AG04450 (cell line): ENCODE data around the gene NCLN. TPM values are rescaled to one million over a fixed set of nuclear protein-coding genes. Genes with fewer than 3 reads are reported as not detected.

Experiments
- CTCF ChIA-PET: fragments of 300-600, 350-600 bp; formaldehyde crosslinking; extraction: SDS; loops from one replicate; lab custom pipeline; 2022; ENCODE audit warnings: antibody characterized with exemption, inconsistent platforms; lab: Charles Lee
- POLR2A ChIA-PET: fragments of 350-600 bp; formaldehyde crosslinking; extraction: SDS; loops from one replicate; lab custom pipeline; 2021; ENCODE audit warnings: antibody characterized with exemption, inconsistent platforms; lab: Yijun Ruan, JAX
- DNase-seq: peaks from one replicate; pipeline ENCODE4 v3.0.0-alpha.2; 2011; ENCODE audit warnings: low read depth, low spot score
- H3K27ac ChIP-seq: one replicate; pipeline ENCODE4 v1.5.1; 2012; ENCODE audit warnings: low read depth, low read length, control low read depth
- H3K27me3 ChIP-seq: one replicate; pipeline ENCODE4 v1.6.0; 2012; ENCODE audit warnings: low read length; ENCODE audit not compliant: control insufficient read depth, insufficient read depth
- H3K4me3 ChIP-seq: 2 replicates; pipeline ENCODE4 v1.5.1; 2011; ENCODE audit warnings: mild to moderate bottlenecking, low read depth, low read length, control low read depth
- H3K9me3 ChIP-seq: 2 replicates; pipeline ENCODE4 v1.5.1; 2012; ENCODE audit warnings: low read length; ENCODE audit not compliant: control insufficient read depth, insufficient read depth
- CTCF ChIP-seq: IDR thresholded peaks from 2 replicates; pipeline ENCODE4 v1.5.1; 2011; ENCODE audit warnings: low read depth, low read length, control low read depth, inconsistent platforms
- polyA plus RNA-seq: library from polyadenylated mRNA; depleted of rRNA; stranded (reverse); fragments of >200 nt; gene quantifications from 2 replicates; pipeline ENCODE4 v1.2.3, GENCODE V29; 2011

NCLN gene
- polyA plus RNA-seq, 1 experiment, result 27.1 TPM

DNA sequence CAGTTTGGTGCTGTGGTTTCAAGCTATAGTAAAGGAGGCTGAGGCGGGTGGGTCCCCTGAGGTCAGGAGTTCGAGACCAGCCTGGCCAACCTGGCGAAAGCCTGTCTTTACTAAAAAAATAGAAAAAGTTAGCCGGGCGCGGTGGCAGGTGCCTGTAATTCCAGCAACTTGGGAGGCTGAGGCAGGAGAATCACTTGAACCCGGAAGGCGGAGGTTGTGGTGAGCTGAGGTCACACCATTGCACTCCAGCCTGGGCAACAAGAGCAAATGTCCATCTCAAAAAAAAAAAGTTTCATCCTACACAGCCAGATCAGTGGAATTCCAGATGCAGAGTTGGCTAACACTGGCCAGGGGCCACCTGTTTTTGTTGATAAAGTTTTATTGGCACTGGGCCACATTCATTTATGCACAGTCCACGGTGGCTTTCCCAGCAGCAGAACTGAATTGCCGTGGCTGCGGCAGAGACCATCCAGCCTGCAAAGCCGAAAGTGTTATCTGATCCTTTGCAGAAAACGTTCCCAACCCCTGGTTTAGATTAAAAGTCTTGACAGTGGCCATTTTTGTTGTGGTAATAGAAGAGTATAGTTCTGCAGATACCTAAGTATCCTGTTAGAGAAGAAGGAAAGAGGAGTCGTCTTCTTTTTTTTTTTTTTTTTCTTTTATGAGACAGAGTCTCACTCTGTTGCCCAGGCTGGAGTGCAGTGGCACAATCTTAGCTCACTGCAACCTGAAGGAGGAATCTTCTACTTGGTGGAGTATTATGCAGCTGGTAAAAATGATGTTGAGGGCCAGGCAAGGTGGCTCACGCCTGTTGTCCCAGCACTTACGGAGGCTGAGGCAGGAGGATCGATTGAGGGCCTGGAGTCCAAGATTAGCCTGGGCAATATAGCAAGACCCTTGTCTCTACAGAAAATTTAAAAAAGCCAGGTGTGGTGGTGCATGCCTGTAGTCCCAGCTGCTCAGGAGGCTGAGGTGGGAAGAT is 8.7 kb downstream of the NCLN start:
- no peaks in the 10 kb centered on the region; the same call in 1 of the 2 replicates for H3K9me3 ChIP-seq
- H3K27me3 ChIP-seq, result no peaks in the 10 kb centered on the region
- TF ChIP-seq CTCF, result no peak
- POLR2A ChIA-PET, result no interaction called here
- H3K27ac ChIP-seq, result no peak overlapping the region
- no peak for DNase-seq
- CTCF ChIA-PET, result no interaction called here
- H3K4me3 ChIP-seq, result no peak overlapping the region

GRCh38 chr19:3196064-3196932 is 10.6 kb downstream of the NCLN start:
- H3K9me3 ChIP-seq, result no peaks in the 10 kb centered on the region; the same call in 1 of the 2 replicates
- H3K27me3 ChIP-seq, result no peaks in the 10 kb centered on the region
- H3K4me3 ChIP-seq, result no peak overlapping the region
- ChIA-PET CTCF (no interaction called here), POLR2A (no interaction called here)
- H3K27ac ChIP-seq, result no peak overlapping the region
- DNase-seq, result no peak
- no peak for TF ChIP-seq CTCF

DNA sequence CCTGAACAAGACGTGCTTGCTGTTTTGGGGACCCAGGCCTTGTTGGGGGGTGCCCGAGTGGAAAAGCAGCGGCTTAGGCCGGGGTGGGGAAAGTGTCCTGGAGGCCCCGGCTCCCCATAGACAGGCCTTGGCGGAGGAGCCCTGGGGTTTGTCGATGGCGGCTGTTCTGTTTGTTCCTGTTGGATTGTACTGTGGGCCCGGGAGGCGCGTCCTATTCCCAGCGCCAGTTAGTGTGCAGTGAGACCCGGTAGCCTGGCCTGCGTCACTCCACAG is 11.1 kb downstream of the NCLN start:
- no peak overlapping the region for H3K4me3 ChIP-seq
- no peak overlapping the region for H3K27ac ChIP-seq
- no peak for TF ChIP-seq CTCF
- POLR2A ChIA-PET, result no interaction called here
- CTCF ChIA-PET, result no interaction called here
- no peaks in the 10 kb centered on the region for H3K27me3 ChIP-seq
- no peak for DNase-seq
- H3K9me3 ChIP-seq, result no peaks in the 10 kb centered on the region; the same call in 1 of the 2 replicates

DNA sequence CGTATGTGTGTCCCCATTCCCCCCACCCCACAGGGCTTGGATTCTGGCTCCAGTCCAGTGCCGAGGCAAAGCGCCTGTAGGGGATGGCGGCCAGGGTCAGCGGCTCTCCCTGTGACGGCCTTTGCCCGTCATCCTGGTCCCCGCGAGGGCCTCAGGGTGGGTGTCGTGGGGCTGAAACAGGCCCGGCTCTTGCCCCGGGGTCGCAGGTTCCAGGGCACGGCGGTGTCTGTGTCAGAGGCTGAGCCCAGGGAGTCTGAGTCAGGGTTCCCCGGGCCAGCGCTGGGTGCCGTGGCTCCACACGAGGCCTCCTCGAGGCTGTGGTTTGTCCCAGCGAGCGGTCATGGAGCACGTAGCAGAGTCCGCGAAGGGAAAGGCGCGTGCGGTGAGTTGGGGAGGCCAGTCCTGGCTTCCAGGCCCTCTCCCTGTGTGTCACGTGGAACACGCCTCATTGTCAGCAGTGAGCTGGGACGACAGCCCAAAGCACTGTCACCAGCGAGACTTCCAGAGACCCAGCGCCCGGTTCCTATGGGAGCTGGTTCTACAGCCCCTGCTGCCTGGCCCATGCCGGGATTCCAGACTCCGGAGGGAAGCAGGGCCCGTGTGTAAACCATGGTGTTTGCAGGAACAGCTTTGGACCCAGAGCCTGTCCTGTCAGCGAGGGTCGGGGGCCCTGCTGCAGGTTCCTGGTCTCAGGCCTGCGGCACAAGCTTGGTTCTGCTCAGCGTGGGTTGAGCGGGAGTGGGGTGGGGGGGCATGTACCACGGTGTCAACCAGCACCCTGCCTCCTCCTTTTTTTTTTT is 13.4 kb downstream of the NCLN start:
- no peak for TF ChIP-seq CTCF
- Histone ChIP-seq H3K27me3 (no peaks in the 10 kb centered on the region), H3K27ac (no peak overlapping the region), H3K9me3 (no peaks in the 10 kb centered on the region; the same call in 1 of the 2 replicates), H3K4me3 (no peak overlapping the region)
- POLR2A ChIA-PET, result interaction anchor here (0.7 kb wide), 1 partner anchor 340 kb away, joined by 3 read pairs; no protein-coding TSS in a partner anchor
- DNase-seq, result no peak
- CTCF ChIA-PET, result no interaction called here
